Activated naive CD4-positive, alpha-beta T cell treated with Interleukin-2 at 50 U/mL for 16 hours (primary cell): ENCODE data around the gene GABBR2.

Source experiments
- DNase-seq: peaks from one replicate; pipeline ENCODE4 v3.0.0-alpha.2; 2020

GABBR2 gene

DNA sequence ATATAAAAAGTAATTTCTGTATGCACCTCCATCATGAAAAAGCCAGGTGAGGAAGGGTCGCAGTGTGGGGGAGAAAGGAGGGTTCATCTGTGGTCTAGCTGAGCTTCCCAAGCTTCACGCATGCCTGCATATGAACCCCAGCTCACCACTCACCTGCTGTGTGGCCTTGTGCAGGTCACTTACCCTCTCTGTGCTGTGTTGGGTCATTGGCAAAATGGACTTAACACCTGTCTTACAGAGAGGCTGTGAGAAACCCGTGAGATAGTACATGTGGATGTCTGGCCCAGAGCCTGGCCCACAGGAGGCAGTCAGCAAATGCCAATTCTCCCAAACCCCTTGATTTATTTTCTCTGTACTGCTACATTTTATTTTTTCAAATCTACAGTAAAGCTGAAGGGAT lies 88.9 kb downstream of the GABBR2 start:
- DNase-seq: no peak

DNA sequence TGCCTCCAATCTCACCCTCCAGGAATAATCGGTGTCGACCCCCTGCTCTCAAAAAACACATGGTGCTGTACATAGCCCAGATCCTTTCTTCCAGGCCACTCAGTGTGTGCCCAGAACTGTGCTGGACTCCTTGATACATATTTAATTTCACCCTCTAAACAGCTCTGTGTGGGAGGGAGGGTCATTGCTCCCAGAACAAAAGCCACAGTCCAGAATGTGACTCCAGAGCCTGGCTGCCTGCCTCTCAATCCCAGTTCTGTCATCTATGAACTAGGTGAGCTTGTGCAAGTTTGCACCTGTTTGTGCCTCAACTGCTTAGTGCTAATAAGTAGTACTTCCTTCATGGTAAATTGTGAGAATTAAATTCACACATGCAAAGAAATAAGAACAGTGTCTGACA lies 93.1 kb downstream of the GABBR2 start:
- DNase-seq: no peak

DNA sequence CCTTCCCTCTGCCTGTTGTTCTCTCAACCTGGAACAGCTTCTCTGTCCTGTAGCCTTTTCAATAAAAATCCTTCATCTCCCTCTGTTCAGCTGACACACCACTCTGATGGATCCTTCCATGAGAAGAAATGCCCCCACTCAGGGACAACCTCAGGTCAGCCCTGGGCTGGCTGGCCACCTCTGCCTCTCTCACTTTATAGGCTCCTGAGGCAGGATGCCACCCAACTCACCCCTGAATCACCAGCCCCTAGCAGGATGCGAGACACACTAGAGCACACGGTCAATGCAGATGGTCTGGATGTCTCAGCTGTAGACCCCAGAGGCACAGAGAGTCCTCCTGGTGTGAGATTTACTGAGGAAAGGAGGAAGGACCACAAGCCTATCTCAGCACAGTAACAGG lies 93.8 kb downstream of the GABBR2 start:
- no peak for DNase-seq

DNA sequence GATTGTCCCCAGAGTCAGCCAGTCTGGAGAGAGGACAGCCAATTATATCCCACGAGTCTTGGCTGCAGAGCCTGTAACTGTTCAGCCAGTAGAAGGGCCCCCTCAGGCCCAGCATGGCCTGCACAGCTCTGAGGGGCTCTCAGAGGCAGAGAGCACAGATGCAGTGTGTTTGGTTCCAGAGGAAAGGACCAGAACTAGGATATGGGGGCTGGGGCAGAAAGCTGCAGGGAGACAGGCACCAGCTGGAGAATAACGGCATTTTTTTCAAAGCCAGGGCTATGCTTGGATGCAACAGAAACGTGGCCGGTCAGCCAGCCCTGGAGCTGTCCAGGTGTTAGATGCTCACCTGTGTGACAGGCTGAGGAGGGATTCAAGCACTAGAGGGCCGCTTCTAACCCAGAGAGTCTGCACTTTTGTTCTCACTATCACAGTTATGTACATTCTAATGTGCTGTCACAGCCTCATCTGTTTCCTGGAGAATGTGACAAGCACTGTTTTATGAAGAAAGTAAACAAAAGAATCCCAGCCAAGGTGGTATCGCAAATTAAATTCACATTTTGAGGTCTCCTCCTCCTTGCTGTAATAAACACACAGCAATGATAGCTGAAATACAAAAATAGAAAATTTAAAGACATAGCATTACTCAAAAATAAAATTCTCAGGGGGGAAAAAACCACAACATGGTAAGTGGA lies 96.5 kb downstream of the GABBR2 start:
- DNase-seq: no peak

DNA sequence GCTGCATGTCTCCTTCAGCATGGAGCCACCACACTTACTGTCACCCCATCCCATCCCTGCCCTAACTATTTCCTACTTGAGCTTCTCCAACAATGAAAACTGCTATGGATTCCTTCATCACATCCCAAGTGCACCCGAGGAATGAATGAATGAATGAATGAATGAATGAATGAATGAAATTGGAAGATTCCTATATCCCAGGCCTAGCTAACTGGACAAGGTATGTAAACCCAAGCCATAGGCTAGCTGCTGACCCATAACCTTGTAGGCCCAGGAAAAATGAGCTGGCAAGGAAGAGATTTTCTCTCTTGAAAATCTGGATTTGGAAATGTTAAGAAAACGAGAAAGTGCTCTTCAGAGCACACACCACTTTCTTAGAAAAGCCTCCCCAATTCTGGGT lies 97.4 kb downstream of the GABBR2 start:
- DNase-seq: no peak

DNA sequence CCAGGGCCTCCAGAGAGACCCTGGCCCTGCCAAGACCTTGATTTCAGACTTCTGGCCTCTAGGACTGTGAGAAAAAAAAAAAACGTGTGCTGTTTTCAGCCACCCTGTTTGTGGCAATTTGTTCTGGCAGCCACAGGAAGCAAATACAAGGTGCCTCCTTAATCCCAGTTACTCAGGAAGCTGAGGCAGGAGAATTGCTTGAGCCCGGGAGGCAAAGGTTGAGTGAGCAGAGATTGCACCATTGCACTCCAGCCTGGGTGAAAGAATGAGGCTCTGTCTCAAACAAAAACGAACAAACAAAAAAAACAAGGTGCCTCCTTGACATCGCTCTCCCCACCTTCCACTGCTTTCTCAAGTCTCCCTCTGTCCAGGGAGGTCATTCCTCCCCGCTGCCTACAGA lies 98.0 kb downstream of the GABBR2 start:
- no peak for DNase-seq

DNA sequence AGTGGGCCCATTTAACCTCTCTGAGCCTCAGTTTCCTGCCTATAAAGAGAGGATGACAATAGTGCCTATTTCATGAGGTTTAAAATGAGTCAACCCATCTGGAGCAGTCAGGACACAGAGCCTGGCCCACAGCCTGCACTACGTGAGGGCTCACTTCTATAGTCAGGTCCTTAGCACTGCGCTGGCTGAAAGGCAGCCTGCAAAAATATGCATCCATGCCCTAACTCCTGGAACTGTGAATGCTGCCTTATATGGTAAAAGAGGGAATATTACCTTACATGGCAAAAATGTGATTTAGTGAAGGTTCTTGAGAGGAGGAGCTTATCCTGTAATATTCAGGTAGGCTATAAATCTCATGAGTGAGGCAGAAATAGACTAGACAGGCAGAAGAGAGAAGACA lies 98.5 kb downstream of the GABBR2 start:
- no peak for DNase-seq

DNA sequence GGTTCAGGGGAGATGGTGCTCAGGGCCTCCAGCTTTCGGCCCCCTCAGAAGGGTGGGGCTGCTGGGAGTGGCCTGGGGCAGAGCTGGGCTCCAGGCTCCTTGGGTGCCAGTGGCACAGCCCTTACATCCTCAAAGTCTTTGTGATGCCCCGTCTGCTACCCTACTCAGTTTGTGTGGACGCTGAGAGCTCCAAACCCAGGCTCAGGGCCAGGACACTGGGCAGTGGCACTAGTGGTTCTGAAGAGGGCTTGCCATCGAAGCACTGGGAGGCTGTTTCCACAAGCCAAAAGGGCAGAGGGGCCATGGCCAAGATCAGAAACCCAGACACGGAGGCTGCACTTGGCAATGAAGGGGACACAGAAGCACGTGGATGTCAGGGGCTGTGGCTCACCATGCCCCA lies 99.1 kb downstream of the GABBR2 start:
- no peak for DNase-seq

DNA sequence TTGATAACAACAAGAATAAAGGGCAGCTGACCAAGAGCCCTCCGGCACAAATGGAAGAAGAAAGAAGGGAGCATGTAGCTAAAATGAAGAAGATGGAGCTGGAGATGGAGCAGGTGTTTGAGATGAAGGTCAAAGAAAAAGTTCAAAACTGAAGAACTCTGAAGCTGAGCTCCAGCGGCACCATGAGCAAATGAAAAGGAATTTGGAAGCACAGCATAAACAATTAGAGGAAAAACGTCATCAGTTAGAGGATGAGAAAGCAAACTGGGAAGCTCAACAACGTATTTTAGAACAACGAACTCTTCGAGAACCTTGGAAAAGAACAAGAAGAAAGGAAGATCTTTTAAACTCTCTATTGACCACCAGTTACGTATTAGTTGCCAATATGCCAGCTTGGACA lies 100.9 kb downstream of the GABBR2 start:
- no peak for DNase-seq

DNA sequence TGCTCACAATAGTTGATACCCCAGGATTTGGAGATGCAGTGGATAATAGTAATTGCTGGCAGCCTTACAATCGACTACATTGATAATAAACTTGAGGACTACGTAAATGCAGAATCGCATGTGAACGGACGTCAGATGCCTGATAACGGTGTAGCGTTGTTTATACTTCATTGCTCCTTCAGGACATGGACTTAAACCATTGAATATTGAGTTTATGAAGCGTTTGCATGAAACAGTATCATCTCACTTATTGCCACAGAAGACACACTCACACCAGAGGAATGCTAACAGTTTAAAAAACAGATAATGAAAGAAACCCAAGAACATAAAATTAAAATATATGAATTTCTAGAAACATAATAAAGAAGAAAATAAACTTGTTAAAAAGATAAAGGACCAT lies 101.6 kb downstream of the GABBR2 start:
- DNase-seq: no peak

DNA sequence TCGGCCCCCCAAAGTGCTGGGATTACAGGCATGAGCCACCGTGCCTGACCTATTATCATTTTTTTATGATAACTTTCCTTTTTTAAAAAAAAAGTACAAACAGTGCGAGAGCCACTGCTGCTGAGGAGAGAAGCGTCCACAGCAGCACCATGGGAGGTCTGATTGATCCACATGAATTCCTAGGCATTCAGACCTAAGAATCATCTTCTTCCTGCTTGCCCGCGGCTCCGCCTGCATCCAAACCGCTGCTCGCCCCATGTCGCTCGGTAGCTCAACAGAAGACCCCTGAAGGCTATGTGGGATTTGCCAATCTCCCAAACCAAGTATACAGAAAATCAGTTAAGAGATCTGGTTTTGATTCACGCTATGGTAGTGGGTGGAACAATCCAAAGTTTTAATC lies 102.0 kb downstream of the GABBR2 start:
- no peak for DNase-seq

DNA sequence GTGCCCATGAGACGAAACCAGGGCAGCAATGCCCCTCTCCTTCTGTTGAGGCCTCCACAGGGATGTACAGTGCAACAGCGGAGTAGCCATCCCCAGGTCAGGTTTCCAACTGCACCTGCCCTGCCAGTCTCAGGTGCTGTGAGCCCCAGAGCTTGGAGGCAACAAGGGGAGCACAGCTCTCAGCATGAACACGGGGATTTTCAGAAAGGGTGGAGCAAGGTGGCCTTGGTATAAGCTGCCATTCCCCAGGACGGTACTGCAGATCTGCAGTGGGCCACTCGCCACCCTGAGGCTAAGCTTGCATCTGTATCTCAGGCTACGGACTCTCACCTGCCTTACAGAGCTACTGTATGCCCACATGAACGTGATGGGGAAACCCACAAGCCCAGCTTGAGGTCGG lies 103.6 kb downstream of the GABBR2 start:
- DNase-seq: no peak

DNA sequence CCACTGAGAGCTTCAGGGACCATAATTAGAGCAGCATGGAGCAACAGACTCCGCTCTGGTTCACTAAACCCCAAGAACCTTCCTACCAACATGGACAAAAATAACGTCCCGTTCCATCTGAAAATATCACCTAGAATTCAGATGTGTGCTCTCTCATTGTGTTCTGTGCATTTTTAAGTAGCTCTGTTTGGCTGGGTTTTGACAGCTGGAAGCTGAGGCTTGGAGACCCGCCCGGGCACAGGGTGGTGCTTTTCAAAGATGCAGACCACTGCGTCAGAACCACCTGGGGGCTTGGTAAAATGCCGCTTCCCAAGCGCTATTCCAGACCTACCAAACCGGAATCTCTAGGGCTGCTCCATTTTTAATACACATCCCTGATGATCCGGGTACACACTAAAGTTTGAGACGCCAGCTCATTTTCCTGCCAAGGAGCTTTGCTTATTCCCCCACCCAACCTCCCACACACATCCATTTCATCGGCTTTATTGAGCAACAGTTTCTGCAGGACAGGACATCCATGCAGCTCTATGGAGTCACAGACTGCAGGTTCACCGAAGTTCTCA lies 104.8 kb downstream of the GABBR2 start:
- no peak for DNase-seq

DNA sequence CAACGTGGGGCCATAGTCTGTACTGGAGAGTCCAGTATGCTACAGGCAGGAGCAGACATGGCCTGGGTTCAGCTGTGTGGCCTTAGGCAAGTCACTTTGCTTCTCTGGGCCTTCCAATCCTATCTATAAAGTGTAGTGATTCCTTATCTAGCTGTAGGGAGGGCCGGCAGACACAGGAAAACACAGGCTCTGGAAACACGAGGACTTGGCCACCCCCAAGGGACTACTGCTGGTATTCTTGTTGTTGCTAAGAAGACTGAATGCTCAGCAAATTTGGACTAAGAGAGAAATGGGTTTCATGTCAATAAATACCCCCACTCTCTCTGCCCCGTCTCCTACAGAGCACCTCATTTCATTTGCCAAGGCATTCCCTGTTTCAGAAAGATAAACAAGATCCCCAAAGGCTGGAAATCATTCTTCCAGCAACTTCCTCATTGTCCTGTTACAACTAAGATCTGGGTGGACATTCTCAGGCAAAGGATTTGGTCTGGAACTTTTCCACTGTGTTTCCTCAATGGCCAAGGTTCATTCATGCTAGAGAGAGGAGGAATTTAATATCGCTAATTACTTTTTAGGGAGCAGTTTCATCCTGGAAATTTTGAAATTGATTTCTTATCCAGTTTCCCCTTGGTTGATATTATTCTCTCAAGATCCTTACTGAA lies 105.8 kb downstream of the GABBR2 start:
- no peak for DNase-seq

DNA sequence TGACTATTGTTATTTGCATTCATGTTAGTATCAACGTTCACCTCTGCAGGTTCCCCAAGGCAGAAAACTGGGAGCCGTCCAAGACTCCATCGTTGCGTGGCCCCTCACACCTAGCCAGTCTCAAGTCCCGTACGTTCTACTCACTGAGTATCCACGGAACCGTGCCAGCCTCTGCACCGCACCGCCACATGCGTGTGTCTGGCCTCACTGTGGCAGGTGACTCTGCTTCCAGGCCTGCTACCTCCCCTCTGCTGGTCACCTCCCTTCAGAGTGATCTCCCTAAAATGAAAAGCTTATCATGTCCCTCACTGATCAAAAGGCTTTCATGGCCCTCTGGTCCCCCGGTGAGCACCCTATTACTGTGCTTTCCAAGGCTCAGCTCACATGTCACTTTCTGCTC lies 108.1 kb downstream of the GABBR2 start:
- no peak for DNase-seq

DNA sequence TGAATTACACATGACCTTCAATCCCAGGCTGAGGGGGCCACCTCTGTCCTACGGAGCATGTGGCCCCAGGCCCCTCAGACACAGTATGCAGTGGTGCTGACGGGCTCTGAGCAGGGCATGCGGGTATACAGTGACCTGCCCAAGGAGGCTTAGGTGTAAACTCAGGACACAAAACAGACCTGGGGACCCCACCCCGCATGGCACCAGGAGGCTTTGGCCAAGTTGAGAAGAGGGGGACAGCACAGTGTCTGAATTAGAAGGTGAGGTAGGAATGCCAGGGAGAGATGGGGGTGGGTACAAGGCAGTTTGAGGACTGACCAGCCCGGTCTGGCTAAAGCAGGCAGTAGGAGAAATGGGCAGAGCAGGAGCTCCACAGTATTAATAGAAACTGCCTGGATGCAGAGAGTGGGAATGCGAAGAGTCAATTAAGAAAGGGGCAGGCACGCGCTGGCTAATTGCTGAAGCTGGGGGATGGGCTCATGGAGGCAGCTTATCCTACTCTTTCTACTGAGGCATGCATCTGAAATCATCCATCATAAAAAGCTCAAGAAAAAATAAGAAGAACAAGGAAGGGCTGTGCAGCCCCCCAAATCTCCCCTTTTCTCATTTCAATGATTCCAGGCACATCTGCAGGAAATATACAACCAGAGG lies 109.0 kb downstream of the GABBR2 start:
- DNase-seq: no peak

DNA sequence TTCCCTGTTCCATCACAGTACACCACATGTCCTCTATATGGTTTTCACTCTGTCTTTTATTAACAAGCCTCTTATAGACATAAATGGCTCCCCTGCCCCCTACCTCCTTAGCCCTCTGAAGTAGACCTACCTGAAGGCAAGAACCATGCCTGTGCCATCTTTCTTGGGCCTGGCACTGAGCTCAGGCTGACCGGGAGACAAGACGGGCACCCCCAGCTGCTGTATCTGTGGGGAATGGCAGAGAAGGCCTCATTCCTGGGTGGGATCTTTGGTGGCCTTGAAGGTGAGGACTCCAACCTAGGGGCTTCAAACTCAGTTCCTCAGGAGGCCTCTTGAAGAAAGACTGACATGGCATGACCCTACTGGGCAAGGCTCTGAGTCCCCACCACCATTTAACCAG lies 109.9 kb downstream of the GABBR2 start:
- DNase-seq: no peak

DNA sequence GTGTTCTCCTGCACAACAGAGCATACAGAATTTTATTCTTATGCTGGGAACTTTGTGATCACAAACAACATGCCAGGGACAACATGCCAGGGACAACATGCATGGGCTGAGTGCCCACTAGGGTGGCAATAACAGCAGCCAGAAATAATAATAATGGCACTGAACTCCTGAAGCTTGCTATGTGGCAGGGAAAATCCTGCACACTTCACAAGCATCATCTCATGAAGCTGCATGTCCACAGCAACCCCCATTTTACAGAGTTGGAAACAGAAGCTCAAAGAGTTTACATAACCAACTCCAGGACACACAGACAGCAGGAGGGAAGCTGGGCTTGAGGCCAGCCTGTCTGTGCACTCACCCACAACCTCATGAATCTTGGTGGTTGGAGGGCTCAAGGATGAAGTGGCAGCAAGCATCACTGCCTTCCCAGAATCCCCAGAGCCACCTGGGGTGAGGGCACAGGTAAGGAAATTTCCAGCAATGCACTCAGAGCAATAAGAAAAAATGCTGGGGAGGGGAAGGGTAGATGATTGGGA lies 111.4 kb downstream of the GABBR2 start:
- no peak for DNase-seq

DNA sequence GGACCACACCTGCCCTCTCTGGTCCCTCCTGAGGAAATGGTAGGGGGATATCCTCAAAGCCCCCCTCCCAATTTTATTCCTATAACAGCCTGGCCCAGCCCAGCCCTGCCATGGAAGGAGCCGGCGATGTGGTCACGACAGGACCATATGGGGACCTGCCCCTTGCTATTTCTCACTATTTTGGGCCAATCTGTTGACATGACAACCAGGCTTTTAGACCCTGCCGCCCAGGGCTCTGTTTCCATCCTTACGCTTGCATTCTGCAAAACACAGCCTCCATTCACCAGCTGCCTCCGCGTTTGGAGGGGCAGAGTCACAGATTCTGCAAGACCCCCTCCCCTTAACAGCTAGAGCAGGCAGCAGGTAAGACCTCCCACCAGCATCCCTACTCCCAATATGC lies 112.2 kb downstream of the GABBR2 start:
- DNase-seq: no peak

DNA sequence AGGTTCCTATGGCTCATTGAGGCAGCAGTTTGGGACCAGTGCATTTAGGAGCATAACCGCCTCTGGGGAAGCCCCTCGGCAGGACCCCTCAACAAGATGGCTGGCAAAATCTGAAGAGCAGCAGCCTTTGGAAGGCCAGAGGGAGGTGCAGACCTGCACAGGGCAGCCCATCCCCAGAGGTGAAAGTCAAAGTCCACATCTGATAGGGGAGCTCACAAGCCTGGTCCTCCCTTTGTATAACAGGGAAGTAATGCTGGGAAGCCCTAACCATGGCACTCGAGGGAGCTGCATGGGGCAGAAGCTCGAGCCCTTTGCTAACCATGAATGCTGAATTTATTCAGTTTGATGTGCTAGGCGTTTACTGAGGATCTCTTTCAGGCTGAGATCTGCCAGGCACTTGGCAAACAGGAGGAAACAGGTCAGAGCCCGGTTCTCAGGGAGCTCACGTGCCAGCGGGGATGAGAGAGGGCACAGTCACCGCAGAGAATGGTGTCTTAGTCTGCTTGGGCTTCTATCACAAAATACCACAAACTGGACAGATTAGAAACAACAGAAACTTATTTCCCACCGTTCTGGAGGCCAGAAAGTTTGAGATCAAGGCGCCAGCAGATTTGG lies 114.1 kb downstream of the GABBR2 start:
- no peak for DNase-seq

DNA sequence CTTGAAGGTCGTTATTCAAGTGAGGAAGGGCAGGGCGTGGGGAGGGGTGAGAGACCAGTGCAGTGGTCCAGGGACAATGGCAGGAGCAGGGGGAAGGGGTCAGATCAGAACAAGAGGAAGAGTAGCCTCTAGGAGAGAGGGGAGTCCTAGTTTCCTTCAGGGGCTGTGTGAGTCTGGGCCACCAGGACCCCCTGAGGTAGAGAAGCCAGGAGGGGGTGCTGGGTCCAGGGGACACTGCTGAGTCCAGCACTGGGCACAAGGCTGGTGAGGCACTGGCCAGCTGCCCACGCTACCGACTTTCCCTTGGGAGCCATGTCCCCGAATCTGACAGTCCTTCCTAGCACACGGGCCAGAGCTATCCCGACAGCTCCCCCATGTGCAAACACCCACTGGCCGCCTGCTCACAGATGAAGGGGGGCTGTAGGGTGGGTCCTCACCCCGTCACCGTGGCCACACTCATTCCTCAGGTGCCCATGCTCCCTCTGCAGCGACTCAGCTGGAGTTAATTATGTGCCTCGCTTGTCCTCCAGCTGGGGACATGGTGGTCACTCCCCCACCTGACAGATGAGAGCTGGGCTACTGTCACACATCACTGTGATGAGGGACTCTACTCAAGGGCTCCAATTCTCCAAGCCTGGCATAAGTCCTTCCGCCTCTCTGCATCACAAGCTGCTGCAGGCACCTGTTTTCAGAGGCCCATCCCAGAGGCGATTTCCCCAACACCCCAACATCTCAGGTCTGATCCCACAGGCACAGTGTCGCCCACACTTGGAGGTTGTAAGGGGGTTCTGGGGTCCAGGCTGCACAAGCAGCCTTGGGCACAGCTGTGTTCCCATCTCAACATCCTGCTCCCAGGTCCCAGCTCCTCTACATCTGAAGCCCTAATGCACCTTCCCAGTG lies 115.1 kb downstream of the GABBR2 start:
- no peak for DNase-seq

DNA sequence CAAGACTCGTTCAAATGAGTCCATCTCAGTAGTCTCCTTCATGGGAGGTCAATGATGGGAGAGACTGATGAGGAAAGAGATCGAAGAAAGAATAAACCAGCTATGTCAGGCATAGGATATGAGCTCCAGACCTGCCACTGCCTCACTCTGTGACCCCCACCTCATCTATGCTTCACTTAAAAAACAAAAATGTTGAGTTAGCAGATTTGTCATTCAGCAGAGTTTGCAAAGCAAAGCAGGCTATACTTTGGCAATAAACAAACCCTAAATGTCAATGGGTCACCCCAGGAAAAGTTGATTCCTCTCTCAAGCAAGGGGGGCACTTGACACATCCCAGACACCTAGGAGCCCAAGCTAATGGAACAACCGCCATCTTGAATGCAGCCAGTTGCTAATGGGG lies 117.0 kb downstream of the GABBR2 start:
- DNase-seq: no peak
